Bronchial epithelial cell (primary cell): ENCODE results near the gene SLCO6A1. TPM values are rescaled to one million over a fixed set of nuclear protein-coding genes. Genes with fewer than 3 reads are reported as not detected.

Experiments used
- DNase-seq: peaks from one replicate; pipeline ENCODE4 v3.0.0-alpha.2; 2010; ENCODE audit warnings: low read depth
- FAIRE-seq: peaks from 2 replicates; lab custom pipeline; 2011; peaks lifted over from hg19 to GRCh38; lab: Jason Lieb, UNC
- H3K27me3 ChIP-seq: 2 replicates; pipeline ENCODE4 v1.5.1; 2011; ENCODE audit warnings: low read length; ENCODE audit not compliant: control insufficient read depth, insufficient read depth
- H3K36me3 ChIP-seq: 2 replicates; pipeline ENCODE4 v1.5.1; 2011; ENCODE audit warnings: low read length; ENCODE audit not compliant: control insufficient read depth, insufficient read depth
- H3K4me3 ChIP-seq: 2 replicates; pipeline ENCODE4 v1.5.1; 2011; ENCODE audit warnings: mild to moderate bottlenecking, low read depth, low read length, control low read depth
- CTCF ChIP-seq: IDR thresholded peaks from 2 replicates; pipeline ENCODE4 v1.5.1; 2011; ENCODE audit warnings: mild to moderate bottlenecking, moderate library complexity, low read length, control low read depth, inconsistent platforms; ENCODE audit not compliant: insufficient read depth, severe bottlenecking
- total RNA-seq: library from RNA; depleted of rRNA; stranded (reverse); fragments of >200 nt; gene quantifications from 2 replicates; pipeline ENCODE4 v1.2.1, GENCODE V29; 2014

The SLCO6A1 gene
- total RNA-seq, 1 donor from 2014 or later, result not detected

DNA sequence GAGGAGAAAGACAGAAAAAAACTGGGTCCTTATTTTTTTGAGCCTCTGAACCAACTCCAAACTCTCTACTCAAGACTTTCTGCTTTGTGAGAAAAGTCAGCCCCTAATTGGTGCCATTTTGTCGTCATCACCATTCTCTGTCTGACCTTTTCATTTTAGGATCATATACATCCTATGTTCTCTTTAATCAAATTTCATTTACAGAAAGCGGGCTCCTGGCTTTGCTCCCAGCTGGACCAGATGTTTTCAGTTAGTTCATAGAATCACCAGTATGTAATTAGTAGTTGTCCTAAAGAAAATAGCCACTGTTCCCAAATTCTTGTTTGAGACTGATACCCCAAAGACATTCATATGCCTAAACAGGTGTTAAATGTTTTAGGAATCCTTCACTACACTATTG lies 174.1 kb downstream of the SLCO6A1 start:
- no peaks in the 10 kb centered on the region for H3K27me3 ChIP-seq
- no peaks in the 10 kb centered on the region for H3K36me3 ChIP-seq
- H3K4me3 ChIP-seq, result no peak overlapping the region
- TF ChIP-seq CTCF, result no peak
- FAIRE-seq, result no peak
- no peak for DNase-seq

Other genes starting within 250 kb of the SLCO6A1 start
- gene SLCO4C1, start 202.7 kb downstream of the SLCO6A1 start, total RNA-seq, result under 0.01 and 0.38 TPM in 2 replicates